ENCODE data around the gene CPLX1. TPM values are rescaled to one million over a fixed set of nuclear protein-coding genes. Genes with fewer than 3 reads are reported as not detected.

CPLX1 gene
- total RNA-seq, 1 experiment from 2014 or later, result 3.5 TPM

DNA sequence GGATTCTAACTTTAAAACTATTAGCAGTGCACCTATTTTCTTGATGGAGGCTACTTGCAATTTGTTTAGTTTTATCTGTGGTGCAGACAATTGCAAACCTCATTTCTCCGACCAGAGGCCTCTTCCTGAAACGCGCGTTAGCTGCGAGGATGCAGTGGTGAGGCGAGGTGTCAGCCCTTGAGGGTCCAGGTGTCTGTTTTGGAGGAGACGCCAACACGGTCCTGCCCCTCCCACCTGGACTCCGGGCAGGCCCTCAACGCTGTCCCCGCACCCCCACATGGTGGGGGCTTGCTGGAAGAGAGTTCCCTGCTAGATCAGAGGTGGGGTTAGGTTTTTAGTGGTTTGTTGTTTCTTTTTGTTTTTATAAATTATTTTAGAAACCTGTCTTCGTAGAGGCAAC, 85.9 kb downstream of the CPLX1 start (continued):
- TF ChIP-seq, protein P1, sequence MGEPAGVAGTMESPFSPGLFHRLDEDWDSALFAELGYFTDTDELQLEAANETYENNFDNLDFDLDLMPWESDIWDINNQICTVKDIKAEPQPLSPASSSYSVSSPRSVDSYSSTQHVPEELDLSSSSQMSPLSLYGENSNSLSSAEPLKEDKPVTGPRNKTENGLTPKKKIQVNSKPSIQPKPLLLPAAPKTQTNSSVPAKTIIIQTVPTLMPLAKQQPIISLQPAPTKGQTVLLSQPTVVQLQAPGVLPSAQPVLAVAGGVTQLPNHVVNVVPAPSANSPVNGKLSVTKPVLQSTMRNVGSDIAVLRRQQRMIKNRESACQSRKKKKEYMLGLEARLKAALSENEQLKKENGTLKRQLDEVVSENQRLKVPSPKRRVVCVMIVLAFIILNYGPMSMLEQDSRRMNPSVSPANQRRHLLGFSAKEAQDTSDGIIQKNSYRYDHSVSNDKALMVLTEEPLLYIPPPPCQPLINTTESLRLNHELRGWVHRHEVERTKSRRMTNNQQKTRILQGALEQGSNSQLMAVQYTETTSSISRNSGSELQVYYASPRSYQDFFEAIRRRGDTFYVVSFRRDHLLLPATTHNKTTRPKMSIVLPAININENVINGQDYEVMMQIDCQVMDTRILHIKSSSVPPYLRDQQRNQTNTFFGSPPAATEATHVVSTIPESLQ (CRISPR knock-in tag; IDR thresholded peaks at IDR 0.05), result no peak
- no peak for TF ChIP-seq CBFB (CRISPR knock-in tag; IDR thresholded peaks at IDR 0.05; ENCODE audit: low read depth)
- no peak for TF ChIP-seq PRRX2 (CRISPR knock-in tag; IDR thresholded peaks at IDR 0.05)
- TF ChIP-seq, protein P2, sequence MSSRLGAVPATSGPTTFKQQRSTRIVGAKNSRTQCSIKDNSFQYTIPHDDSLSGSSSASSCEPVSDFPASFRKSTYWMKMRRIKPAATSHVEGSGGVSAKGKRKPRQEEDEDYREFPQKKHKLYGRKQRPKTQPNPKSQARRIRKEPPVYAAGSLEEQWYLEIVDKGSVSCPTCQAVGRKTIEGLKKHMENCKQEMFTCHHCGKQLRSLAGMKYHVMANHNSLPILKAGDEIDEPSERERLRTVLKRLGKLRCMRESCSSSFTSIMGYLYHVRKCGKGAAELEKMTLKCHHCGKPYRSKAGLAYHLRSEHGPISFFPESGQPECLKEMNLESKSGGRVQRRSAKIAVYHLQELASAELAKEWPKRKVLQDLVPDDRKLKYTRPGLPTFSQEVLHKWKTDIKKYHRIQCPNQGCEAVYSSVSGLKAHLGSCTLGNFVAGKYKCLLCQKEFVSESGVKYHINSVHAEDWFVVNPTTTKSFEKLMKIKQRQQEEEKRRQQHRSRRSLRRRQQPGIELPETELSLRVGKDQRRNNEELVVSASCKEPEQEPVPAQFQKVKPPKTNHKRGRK (CRISPR knock-in tag; IDR thresholded peaks at IDR 0.05; ENCODE audit: borderline replicate concordance), result no peak
- no peak for TF ChIP-seq HMGA2 (CRISPR knock-in tag; IDR thresholded peaks at IDR 0.05)
- TF ChIP-seq MXD4 (CRISPR knock-in tag; IDR thresholded peaks at IDR 0.05; ENCODE audit: borderline replicate concordance), result no peak
- TF ChIP-seq, protein P3, sequence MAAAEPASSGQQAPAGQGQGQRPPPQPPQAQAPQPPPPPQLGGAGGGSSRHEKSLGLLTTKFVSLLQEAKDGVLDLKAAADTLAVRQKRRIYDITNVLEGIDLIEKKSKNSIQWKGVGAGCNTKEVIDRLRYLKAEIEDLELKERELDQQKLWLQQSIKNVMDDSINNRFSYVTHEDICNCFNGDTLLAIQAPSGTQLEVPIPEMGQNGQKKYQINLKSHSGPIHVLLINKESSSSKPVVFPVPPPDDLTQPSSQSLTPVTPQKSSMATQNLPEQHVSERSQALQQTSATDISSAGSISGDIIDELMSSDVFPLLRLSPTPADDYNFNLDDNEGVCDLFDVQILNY (CRISPR knock-in tag; IDR thresholded peaks at IDR 0.05), result no peak
- TF ChIP-seq RELA (CRISPR knock-in tag; IDR thresholded peaks at IDR 0.05; ENCODE audit: borderline replicate concordance), result no peak
- TF ChIP-seq, protein P4, sequence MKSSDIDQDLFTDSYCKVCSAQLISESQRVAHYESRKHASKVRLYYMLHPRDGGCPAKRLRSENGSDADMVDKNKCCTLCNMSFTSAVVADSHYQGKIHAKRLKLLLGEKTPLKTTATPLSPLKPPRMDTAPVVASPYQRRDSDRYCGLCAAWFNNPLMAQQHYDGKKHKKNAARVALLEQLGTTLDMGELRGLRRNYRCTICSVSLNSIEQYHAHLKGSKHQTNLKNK (CRISPR knock-in tag; IDR thresholded peaks at IDR 0.05), result no peak
- TF ChIP-seq ETV6 (CRISPR knock-in tag; IDR thresholded peaks at IDR 0.05), result no peak

DNA sequence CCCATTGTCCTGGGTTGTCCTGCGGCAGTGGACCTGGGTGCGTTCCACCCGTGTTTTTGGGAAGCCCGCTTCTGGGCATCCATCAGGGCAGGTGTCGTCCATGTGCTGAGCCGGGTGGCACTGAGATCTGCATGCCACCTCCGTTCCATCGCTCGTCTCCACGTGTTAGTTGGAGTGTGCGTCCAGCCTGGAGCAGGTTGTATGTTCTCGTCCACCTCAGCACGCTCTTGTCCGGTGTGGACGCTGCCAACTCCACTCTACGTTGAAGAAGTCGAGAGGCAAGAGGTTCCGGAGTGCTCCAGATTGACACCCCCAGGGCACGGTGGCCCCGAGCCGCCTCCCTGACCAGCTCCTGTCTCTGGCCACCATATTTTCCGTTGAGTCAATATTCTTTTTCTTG, 86.4 kb downstream of the CPLX1 start:
- DNase-seq (ENCODE audit: low spot score) (no peak), ATAC-seq (no peak)
- H3K4me1 Mint-ChIP-seq, result no peaks in the 10 kb centered on the region
- ChIA-PET POLR2A (no interaction called here), CTCF (no interaction called here)
- H3K36me3 Mint-ChIP-seq, result peaks cover 47% of the 10 kb centered on the region
- no peak overlapping the region for H3K4me3 Mint-ChIP-seq
- H3K9me3 Mint-ChIP-seq, result no peaks in the 10 kb centered on the region
- H3K27ac Mint-ChIP-seq, result no peak overlapping the region
- no peak for TF ChIP-seq ZNF138 (CRISPR knock-in tag; conservative IDR thresholded peaks at IDR 0.05)
- no peak for TF ChIP-seq GABPB1 (CRISPR knock-in tag; IDR thresholded peaks at IDR 0.05)
- TF ChIP-seq, protein P2 (CRISPR knock-in tag; IDR thresholded peaks at IDR 0.05; ENCODE audit: borderline replicate concordance), result no peak
- no peak for TF ChIP-seq OVOL2 (CRISPR knock-in tag; IDR thresholded peaks at IDR 0.05; ENCODE audit: borderline replicate concordance)
- no peak for TF ChIP-seq TP53 (CRISPR knock-in tag; IDR thresholded peaks at IDR 0.05)
- no peaks in the 10 kb centered on the region for H3K27me3 Mint-ChIP-seq (ENCODE audit: low read depth)

DNA sequence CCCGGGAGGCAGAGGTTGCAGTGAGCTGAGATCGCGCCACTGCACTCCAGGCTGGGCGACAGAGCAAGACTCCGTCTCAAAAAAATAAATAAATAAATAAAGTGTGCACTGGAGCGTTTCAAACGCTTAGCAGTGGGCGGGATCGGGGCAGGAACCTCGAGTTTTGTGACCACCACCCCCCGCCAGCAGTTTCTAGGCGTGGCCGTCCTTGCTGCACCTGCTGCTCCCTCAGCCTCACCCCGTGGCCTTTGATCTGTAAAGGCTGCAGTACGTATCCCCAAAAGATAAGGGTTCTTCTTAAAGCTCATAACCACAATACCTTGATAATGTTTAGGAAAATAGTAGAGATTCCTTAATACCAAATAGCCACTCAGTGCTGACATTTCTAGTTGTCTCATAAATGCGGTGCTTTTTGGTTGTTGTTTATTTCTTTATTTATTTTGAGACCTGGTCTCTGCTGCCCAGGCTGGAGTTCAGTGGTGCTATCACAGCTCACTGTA, 87.1 kb downstream of the CPLX1 start:
- H3K27ac Mint-ChIP-seq, result no peak overlapping the region
- ATAC-seq, result no peak
- ChIA-PET POLR2A (no interaction called here), CTCF (no interaction called here)
- no peaks in the 10 kb centered on the region for H3K9me3 Mint-ChIP-seq
- H3K36me3 Mint-ChIP-seq, result peaks cover 47% of the 10 kb centered on the region
- H3K27me3 Mint-ChIP-seq (ENCODE audit: low read depth), result no peaks in the 10 kb centered on the region
- no peak overlapping the region for H3K4me3 Mint-ChIP-seq
- H3K4me1 Mint-ChIP-seq, result no peaks in the 10 kb centered on the region
- DNase-seq (ENCODE audit: low spot score), result no peak
- no peak for TF ChIP-seq FOXP1 (CRISPR knock-in tag; IDR thresholded peaks at IDR 0.05; ENCODE audit: borderline replicate concordance)
- TF ChIP-seq, protein P5, sequence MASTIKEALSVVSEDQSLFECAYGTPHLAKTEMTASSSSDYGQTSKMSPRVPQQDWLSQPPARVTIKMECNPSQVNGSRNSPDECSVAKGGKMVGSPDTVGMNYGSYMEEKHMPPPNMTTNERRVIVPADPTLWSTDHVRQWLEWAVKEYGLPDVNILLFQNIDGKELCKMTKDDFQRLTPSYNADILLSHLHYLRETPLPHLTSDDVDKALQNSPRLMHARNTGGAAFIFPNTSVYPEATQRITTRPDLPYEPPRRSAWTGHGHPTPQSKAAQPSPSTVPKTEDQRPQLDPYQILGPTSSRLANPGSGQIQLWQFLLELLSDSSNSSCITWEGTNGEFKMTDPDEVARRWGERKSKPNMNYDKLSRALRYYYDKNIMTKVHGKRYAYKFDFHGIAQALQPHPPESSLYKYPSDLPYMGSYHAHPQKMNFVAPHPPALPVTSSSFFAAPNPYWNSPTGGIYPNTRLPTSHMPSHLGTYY (CRISPR knock-in tag; IDR thresholded peaks at IDR 0.05), result no peak
- TF ChIP-seq CREM (CRISPR knock-in tag; IDR thresholded peaks at IDR 0.05), result no peak
- no peak for TF ChIP-seq SP1 (CRISPR knock-in tag; conservative IDR thresholded peaks at IDR 0.05)
- TF ChIP-seq ZNF121 (CRISPR knock-in tag; IDR thresholded peaks at IDR 0.05), result no peak
- TF ChIP-seq JAZF1 (CRISPR knock-in tag; IDR thresholded peaks at IDR 0.05), result no peak
- TF ChIP-seq, protein P1 (CRISPR knock-in tag; IDR thresholded peaks at IDR 0.05), result no peak
- no peak for TF ChIP-seq NR1H2 (CRISPR knock-in tag; IDR thresholded peaks at IDR 0.05)
